Fibroblast of the aortic adventitia (primary cell): ENCODE results near the gene OR2T34. TPM values are rescaled to one million over a fixed set of nuclear protein-coding genes. Genes with fewer than 3 reads are reported as not detected.

Source experiments
- small RNA-seq: library from RNA; depleted of rRNA; stranded (forward); fragments of <200 nt; gene quantifications from one replicate; pipeline ENCODE3, GENCODE V24; 2012
- total RNA-seq: library from RNA; depleted of rRNA; stranded (reverse); fragments of >200 nt; gene quantifications from 2 replicates; pipeline ENCODE4 v1.2.3, GENCODE V29; 2012; ENCODE audit warnings: low replicate concordance

Gene OR2T34
- total RNA-seq, 1 donor: not detected

Small RNAs within 50 kb of the gene (small RNA-seq; reads per million reads assigned to genes)
- not detected for gene RF00019

Other genes with a start within 250 kb of the OR2T34 start
- gene OR14C36, start 226.0 kb downstream of the OR2T34 start, total RNA-seq: not detected in 2 replicates
- gene OR2T4, start 213.1 kb downstream of the OR2T34 start, total RNA-seq: not detected in 2 replicates
- not detected in 2 replicates for gene OR2T6, start 199.0 kb downstream of the OR2T34 start, total RNA-seq
- not detected in 2 replicates for gene OR2T1, start 171.7 kb downstream of the OR2T34 start, total RNA-seq
- gene OR2T2, start 129.1 kb downstream of the OR2T34 start, total RNA-seq: not detected in 2 replicates
- gene OR2T3, start 101.4 kb downstream of the OR2T34 start, total RNA-seq: not detected in 2 replicates
- not detected in 2 replicates for gene OR2T5, start 86.2 kb downstream of the OR2T34 start, total RNA-seq
- gene OR2G6, start 66.7 kb downstream of the OR2T34 start, total RNA-seq: not detected in 2 replicates
- gene OR2T29, start 12.0 kb downstream of the OR2T34 start, total RNA-seq: not detected in 2 replicates
- gene OR2T10, start 22.9 kb upstream of the OR2T34 start, total RNA-seq: not detected in 2 replicates
- not detected in 2 replicates for gene OR2T11, start 60.3 kb upstream of the OR2T34 start, total RNA-seq
- not detected in 2 replicates for gene OR2T35, start 70.5 kb upstream of the OR2T34 start, total RNA-seq
- gene OR2T27, start 80.8 kb upstream of the OR2T34 start, total RNA-seq: not detected in 2 replicates
- not detected in 2 replicates for gene OR14I1, start 128.0 kb upstream of the OR2T34 start, total RNA-seq
- gene LYPD8, start 181.0 kb upstream of the OR2T34 start, total RNA-seq: 0.27 TPM in 1 of 2 replicates, not detected in the other